ENCODE results near the gene UNKL. TPM values are rescaled to one million over a fixed set of nuclear protein-coding genes. Genes with fewer than 3 reads are reported as not detected.

UNKL gene
- total RNA-seq, 1 donor from 2014 or later, result 30.7 TPM

- Mint-ChIP-seq H3K36me3 (ENCODE audit: unreplicated experiment) (no peaks in the 10 kb centered on the region), H3K27ac (ENCODE audit: unreplicated experiment) (no peak overlapping the region), H3K9me3 (ENCODE audit: unreplicated experiment) (no peaks in the 10 kb centered on the region), H3K27me3 (ENCODE audit: unreplicated experiment) (peaks cover under 1% of the 10 kb centered on the region), H3K4me3 (ENCODE audit: unreplicated experiment) (no peak overlapping the region), H3K4me1 (ENCODE audit: low read depth, unreplicated experiment) (peaks cover 3% of the 10 kb centered on the region)
- TF ChIP-seq CTCF (IDR thresholded peaks at IDR 0.05; ENCODE audit: partially characterized antibody, unreplicated experiment), result no peak
- no peak for DNase-seq
Observed at GRCh38 chr16:1398351-1398750, 16.2 kb downstream of the UNKL start.

GRCh38 chr16:1397779-1398178, 16.7 kb downstream of the UNKL start:
- Mint-ChIP-seq H3K36me3 (ENCODE audit: unreplicated experiment) (no peaks in the 10 kb centered on the region), H3K4me1 (ENCODE audit: low read depth, unreplicated experiment) (peaks cover 3% of the 10 kb centered on the region), H3K27ac (ENCODE audit: unreplicated experiment) (no peak overlapping the region), H3K9me3 (ENCODE audit: unreplicated experiment) (no peaks in the 10 kb centered on the region), H3K4me3 (ENCODE audit: unreplicated experiment) (no peak overlapping the region), H3K27me3 (ENCODE audit: unreplicated experiment) (no peaks in the 10 kb centered on the region)
- DNase-seq, result no peak
- TF ChIP-seq CTCF (IDR thresholded peaks at IDR 0.05; ENCODE audit: partially characterized antibody, unreplicated experiment), result no peak

- no peak for DNase-seq
- H3K27me3 Mint-ChIP-seq (ENCODE audit: unreplicated experiment), result peaks cover 2% of the 10 kb centered on the region
- peaks cover 3% of the 10 kb centered on the region for H3K4me1 Mint-ChIP-seq (ENCODE audit: low read depth, unreplicated experiment)
- H3K4me3 Mint-ChIP-seq (ENCODE audit: unreplicated experiment), result no peak overlapping the region
- no peak for TF ChIP-seq CTCF (IDR thresholded peaks at IDR 0.05; ENCODE audit: partially characterized antibody, unreplicated experiment)
- no peaks in the 10 kb centered on the region for H3K36me3 Mint-ChIP-seq (ENCODE audit: unreplicated experiment)
- H3K27ac Mint-ChIP-seq (ENCODE audit: unreplicated experiment), result no peak overlapping the region
- H3K9me3 Mint-ChIP-seq (ENCODE audit: unreplicated experiment), result no peaks in the 10 kb centered on the region
Observed at GRCh38 chr16:1395444-1396031, 19.0 kb downstream of the UNKL start.

- H3K27ac Mint-ChIP-seq (ENCODE audit: unreplicated experiment), result no peak overlapping the region
Observed at GRCh38 chr16:1394367-1394951, 20.0 kb downstream of the UNKL start.

More at GRCh38 chr16:1394367-1394951, 20.0 kb downstream of the UNKL start:
- DNase-seq, result no peak
- Mint-ChIP-seq H3K4me3 (ENCODE audit: unreplicated experiment) (no peak overlapping the region), H3K9me3 (ENCODE audit: unreplicated experiment) (no peaks in the 10 kb centered on the region), H3K27me3 (ENCODE audit: unreplicated experiment) (peaks cover 2% of the 10 kb centered on the region), H3K4me1 (ENCODE audit: low read depth, unreplicated experiment) (peaks cover 3% of the 10 kb centered on the region), H3K36me3 (ENCODE audit: unreplicated experiment) (no peaks in the 10 kb centered on the region)
- TF ChIP-seq CTCF (IDR thresholded peaks at IDR 0.05; ENCODE audit: partially characterized antibody, unreplicated experiment), result no peak
